ENCODE data around the gene RNASE7.

Gene RNASE7

GRCh38 chr14:21059842-21060613, 17.9 kb downstream of the RNASE7 start:
- H3K4me3 ChIP-seq (ENCODE audit: low read length) = no peak overlapping the region
- TF ChIP-seq, protein P1, sequence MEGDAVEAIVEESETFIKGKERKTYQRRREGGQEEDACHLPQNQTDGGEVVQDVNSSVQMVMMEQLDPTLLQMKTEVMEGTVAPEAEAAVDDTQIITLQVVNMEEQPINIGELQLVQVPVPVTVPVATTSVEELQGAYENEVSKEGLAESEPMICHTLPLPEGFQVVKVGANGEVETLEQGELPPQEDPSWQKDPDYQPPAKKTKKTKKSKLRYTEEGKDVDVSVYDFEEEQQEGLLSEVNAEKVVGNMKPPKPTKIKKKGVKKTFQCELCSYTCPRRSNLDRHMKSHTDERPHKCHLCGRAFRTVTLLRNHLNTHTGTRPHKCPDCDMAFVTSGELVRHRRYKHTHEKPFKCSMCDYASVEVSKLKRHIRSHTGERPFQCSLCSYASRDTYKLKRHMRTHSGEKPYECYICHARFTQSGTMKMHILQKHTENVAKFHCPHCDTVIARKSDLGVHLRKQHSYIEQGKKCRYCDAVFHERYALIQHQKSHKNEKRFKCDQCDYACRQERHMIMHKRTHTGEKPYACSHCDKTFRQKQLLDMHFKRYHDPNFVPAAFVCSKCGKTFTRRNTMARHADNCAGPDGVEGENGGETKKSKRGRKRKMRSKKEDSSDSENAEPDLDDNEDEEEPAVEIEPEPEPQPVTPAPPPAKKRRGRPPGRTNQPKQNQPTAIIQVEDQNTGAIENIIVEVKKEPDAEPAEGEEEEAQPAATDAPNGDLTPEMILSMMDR (conservative IDR thresholded peaks at IDR 0.05; ENCODE audit: low read depth, low read length) = no peak
- no peak for DNase-seq (ENCODE audit: low read depth)

DNA sequence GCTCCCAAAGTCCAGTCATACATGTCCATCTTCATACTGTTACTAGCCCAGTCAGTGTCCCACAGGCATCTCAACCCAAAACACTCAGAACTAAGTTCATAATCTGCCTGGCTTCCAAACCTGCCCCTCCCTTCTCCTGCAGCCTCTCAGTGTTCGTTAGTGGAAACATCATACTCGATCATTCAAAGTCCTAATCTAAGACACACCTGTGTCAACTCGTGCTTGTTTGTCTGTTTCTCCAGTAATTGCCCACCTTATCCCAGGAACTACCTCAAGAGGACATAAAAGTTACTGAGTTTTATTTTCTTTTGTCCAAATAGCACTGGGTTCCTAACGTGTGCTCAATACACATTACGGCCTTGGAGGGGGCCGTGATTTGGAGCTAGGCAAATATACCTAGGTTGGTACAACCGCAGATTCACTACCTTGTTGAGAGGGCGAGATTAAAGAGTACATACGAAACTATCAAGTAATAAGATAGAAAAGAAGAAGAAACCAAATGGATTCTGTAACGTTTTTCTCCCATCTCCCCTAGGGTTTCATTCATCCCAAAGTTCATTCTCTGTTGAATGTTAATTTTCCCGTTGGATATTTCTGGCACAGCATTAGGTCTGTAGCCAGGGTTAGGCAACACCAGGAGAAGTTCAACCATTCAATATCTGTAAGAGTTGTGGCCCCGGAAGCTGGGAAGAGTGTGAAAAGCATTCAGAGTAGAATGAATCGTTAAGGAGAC, 18.6 kb downstream of the RNASE7 start:
- TF ChIP-seq, protein P1 (conservative IDR thresholded peaks at IDR 0.05; ENCODE audit: low read depth, low read length) = no peak
- no peak overlapping the region for H3K4me3 ChIP-seq (ENCODE audit: low read length)
- DNase-seq (ENCODE audit: low read depth) = no peak

DNA sequence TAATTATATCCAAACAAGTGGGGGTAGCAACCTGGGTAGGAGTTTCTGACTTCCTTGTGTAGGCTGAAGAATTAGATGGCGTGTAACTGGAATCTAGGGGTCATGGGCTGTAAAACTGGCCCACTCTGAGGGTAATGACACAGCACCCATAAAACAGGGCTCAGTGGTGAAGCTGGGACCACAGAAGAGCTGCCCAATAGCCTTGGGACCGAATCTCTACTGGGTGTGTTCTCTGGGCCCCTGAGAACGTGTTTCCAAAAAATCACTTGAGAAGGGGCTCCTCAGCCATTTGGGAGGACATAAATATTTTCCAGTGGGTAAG, 19.1 kb downstream of the RNASE7 start:
- DNase-seq (ENCODE audit: low read depth) = no peak
- H3K4me3 ChIP-seq (ENCODE audit: low read length) = no peak overlapping the region
- TF ChIP-seq, protein P1 (conservative IDR thresholded peaks at IDR 0.05; ENCODE audit: low read depth, low read length) = no peak

DNA sequence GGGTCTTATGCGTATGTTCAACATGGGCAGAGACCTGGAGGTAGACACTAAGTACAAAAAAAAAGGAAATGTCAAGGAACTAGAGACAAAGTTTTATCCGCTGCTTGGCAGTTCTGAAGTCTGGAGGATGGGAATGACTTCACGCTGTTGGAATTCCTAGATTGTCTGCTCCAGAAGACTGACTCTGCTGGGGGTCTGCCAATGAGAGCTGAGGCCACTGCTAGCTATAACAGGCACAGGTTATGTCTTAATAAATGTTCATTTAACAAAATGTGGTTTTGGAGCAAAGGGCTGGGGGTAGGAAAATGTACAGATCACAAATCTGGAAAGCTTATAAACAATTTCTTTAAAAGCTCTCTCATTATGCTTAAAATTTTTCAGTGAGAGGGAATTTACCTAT, 21.3 kb downstream of the RNASE7 start:
- no peak overlapping the region for H3K4me3 ChIP-seq (ENCODE audit: low read length)
- DNase-seq (ENCODE audit: low read depth) = no peak
- TF ChIP-seq, protein P1 (conservative IDR thresholded peaks at IDR 0.05; ENCODE audit: low read depth, low read length) = no peak

DNA sequence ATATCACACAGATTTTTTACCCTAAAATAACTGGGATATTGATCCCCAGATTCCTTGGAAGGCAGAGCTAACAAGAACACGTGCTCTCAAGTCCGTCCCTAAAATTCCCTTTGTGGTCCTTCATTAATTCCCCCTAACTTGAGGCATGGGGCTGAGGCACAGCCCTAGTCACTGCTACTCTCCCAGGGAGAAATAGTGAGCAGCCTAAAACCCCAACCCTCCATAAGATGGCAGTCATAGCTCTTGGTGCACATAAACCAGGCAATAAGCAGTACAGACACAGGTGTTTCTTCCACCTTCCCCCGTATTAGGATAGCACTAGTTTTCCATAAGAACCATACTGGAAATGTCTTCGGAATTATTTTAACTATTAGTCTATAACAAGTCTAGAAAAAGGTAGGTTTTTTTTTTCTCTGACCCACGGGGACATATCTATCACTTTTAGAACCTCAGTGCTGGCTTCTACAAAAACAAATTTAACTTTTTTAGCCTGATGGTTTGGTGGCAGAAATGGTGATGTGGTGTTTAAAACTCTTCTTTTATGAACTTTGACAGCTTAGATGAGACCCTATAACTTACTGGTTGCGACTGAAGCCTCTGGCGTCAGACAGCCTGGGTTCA, 24.8 kb downstream of the RNASE7 start:
- no peak overlapping the region for H3K4me3 ChIP-seq (ENCODE audit: low read length)
- DNase-seq (ENCODE audit: low read depth) = no peak
- TF ChIP-seq, protein P1 (conservative IDR thresholded peaks at IDR 0.05; ENCODE audit: low read depth, low read length) = peak; percentile 28

- TF ChIP-seq, protein P1 (conservative IDR thresholded peaks at IDR 0.05; ENCODE audit: low read depth, low read length) = peak; percentile 72
- no peak for DNase-seq (ENCODE audit: low read depth)
- H3K4me3 ChIP-seq (ENCODE audit: low read length) = peak overlapping the region; percentile 78
These were observed 26.6 kb downstream of the RNASE7 start for GRCh38 chr14:21068521-21069387.
